Kidney (tissue), 14 donors: ENCODE data around the gene SIAH3. TPM values are rescaled to one million over a fixed set of nuclear protein-coding genes. Genes with fewer than 3 reads are reported as not detected.

Source experiments
- DNase-seq, 5 donors: peaks; one replicate each; pipeline ENCODE4 v3.0.0-alpha.2; 2013 to 2020
- FAIRE-seq: peaks from 2 replicates; lab custom pipeline; 2012; peaks lifted over from hg19 to GRCh38; lab: Jason Lieb, UNC
- H3K27ac ChIP-seq, 2 donors: one replicate each; pipeline ENCODE4 v1.7.0; 2013; ENCODE audit warnings: low read depth in 2 of 2, low read length in 2 of 2, inconsistent platforms in 1 of 2
- H3K27me3 ChIP-seq: one replicate; pipeline ENCODE4 v1.7.1; 2013; ENCODE audit warnings: low read length, inconsistent platforms; ENCODE audit not compliant: control insufficient read depth, insufficient read depth
- H3K36me3 ChIP-seq, 3 donors: one replicate each; pipeline versions ENCODE4 v1.7.0 to v1.7.1; 2013; ENCODE audit warnings: low read length in 3 of 3, control low read depth in 1 of 3, inconsistent platforms in 1 of 3; ENCODE audit not compliant: insufficient read depth in 3 of 3, control insufficient read depth in 2 of 3
- H3K4me1 ChIP-seq, 3 donors: one replicate each; pipeline versions ENCODE4 v1.7.0 to v1.7.1; 2013; ENCODE audit warnings: low read length in 3 of 3, inconsistent platforms in 1 of 3, low read depth in 1 of 3; ENCODE audit not compliant: control insufficient read depth in 2 of 3, insufficient read depth in 2 of 3
- H3K4me3 ChIP-seq, 3 donors: one replicate each; pipeline versions ENCODE4 v1.7.0 to v1.8.1; 2013; ENCODE audit warnings: low read length in 3 of 3, control low read depth in 1 of 3, inconsistent platforms in 1 of 3
- H3K9ac ChIP-seq, 3 donors: one replicate each; pipeline versions ENCODE4 v1.7.0 to v1.7.1; 2013; ENCODE audit warnings: low read length in 3 of 3, control low read depth in 1 of 3, inconsistent platforms in 1 of 3
- H3K9me3 ChIP-seq, 3 donors: one replicate each; pipeline versions ENCODE4 v1.7.0 to v1.7.1; 2013; ENCODE audit warnings: low read length in 3 of 3, control low read depth in 1 of 3, inconsistent platforms in 1 of 3; ENCODE audit not compliant: control insufficient read depth in 2 of 3, insufficient read depth in 1 of 3
- CTCF ChIP-seq: IDR thresholded peaks from 3 replicates; pipeline ENCODE4 v1.5.1; 2012; ENCODE audit warnings: mild to moderate bottlenecking, moderate library complexity, borderline replicate concordance; ENCODE audit not compliant: insufficient read depth; ENCODE audit errors: extremely low read depth
- intact Hi-C: fragments of 100-400 bp; cut with DNase I; formaldehyde crosslinking; loops from one replicate; pipeline ENCODE4 v1.11.1; 2022
- polyA plus RNA-seq: library from polyadenylated mRNA; stranded (reverse); fragments of 350-450 nt; fragmentation: Illumina TruSeq; extraction: RNeasy Lipid Tissue Mini Kit (QIAGEN cat#74804); gene quantifications from one replicate; pipeline ENCODE4 v1.2.3, GENCODE V29; 2014; ENCODE audit warnings: low read depth, low replicate concordance; ENCODE audit not compliant: insufficient read depth
- total RNA-seq: library from RNA; stranded (reverse); fragmentation: NEBNext Ultra II Directional; extraction: Animal tissue kit (Norgen Biotek cat#: 25700); gene quantifications from one replicate; pipeline ENCODE4 v1.2.1, GENCODE V29; 2021
- donor health status: control.
- donor health status: control.
- donor health status: control.
- donor health status: control.
- donor health status: control.
- donor health status: DM: yes; HTN: yes; CAD: no.
- donor health status: Normal renal cell carcinoma (clear cell type).

Gene SIAH3
- total and polyA plus RNA-seq, 2 donors from 2014 or later = 0.03 to 0.41 TPM

- FAIRE-seq = no peak
- no peaks in the 10 kb centered on the region for H3K27me3 ChIP-seq
- H3K4me3 ChIP-seq = no peak overlapping the region
- H3K27ac ChIP-seq = no peak overlapping the region
- no peak for TF ChIP-seq CTCF
- no peak overlapping the region for H3K9ac ChIP-seq
- H3K4me1 ChIP-seq = no peaks in the 10 kb centered on the region
- H3K9me3 ChIP-seq = no peaks in the 10 kb centered on the region
- intact Hi-C loops = no loop called here
- H3K36me3 ChIP-seq = no peaks in the 10 kb centered on the region
- no peak for DNase-seq
These were observed 34.9 kb upstream of the SIAH3 start for GRCh38 chr13:45886466-45886865.

GRCh38 chr13:45885194-45885593 is 33.6 kb upstream of the SIAH3 start:
- Histone ChIP-seq H3K36me3 (no peaks in the 10 kb centered on the region), H3K9ac (no peak overlapping the region), H3K4me1 (no peaks in the 10 kb centered on the region), H3K27me3 (no peaks in the 10 kb centered on the region), H3K9me3 (no peaks in the 10 kb centered on the region), H3K27ac (no peak overlapping the region), H3K4me3 (no peak overlapping the region)
- intact Hi-C loops = no loop called here
- no peak for TF ChIP-seq CTCF
- no peak for DNase-seq
- no peak for FAIRE-seq

- H3K27me3 ChIP-seq = no peaks in the 10 kb centered on the region
- DNase-seq (peak in 3 of 5 donors; percentile 45 to 76 (median 73)), FAIRE-seq (no peak)
- H3K9ac ChIP-seq = no peak overlapping the region
- TF ChIP-seq CTCF = no peak
- H3K9me3 ChIP-seq = no peaks in the 10 kb centered on the region
- intact Hi-C loops = no loop called here
- no peak overlapping the region for H3K4me3 ChIP-seq
- no peaks in the 10 kb centered on the region for H3K36me3 ChIP-seq
- H3K27ac ChIP-seq = no peak overlapping the region
- H3K4me1 ChIP-seq = no peaks in the 10 kb centered on the region
These were observed 31.1 kb upstream of the SIAH3 start for GRCh38 chr13:45882626-45883025.

GRCh38 chr13:45881353-45881752 is 29.8 kb upstream of the SIAH3 start:
- Histone ChIP-seq H3K27ac (no peak overlapping the region), H3K9me3 (no peaks in the 10 kb centered on the region), H3K27me3 (no peaks in the 10 kb centered on the region), H3K9ac (no peak overlapping the region), H3K36me3 (no peaks in the 10 kb centered on the region), H3K4me1 (no peaks in the 10 kb centered on the region), H3K4me3 (no peak overlapping the region)
- TF ChIP-seq CTCF = no peak
- intact Hi-C loops = no loop called here
- FAIRE-seq (no peak), DNase-seq (no peak)
